Keratinocyte (primary cell): ENCODE measurements around the gene ANKRD1. TPM values are rescaled to one million over a fixed set of nuclear protein-coding genes. Genes with fewer than 3 reads are reported as not detected.

Experiments used
- DNase-seq: peaks from one replicate; pipeline ENCODE4 v3.0.0-alpha.2; 2011; ENCODE audit warnings: low read depth, missing footprints, low spot score
- FAIRE-seq: peaks from 2 replicates; lab custom pipeline; 2011; peaks lifted over from hg19 to GRCh38; lab: Jason Lieb, UNC
- H2AFZ ChIP-seq: 2 replicates; pipeline ENCODE4 v1.6.0; 2012; ENCODE audit warnings: low read length, control low read depth, inconsistent platforms; ENCODE audit not compliant: control insufficient read depth
- H3K27ac ChIP-seq: 2 replicates; pipeline ENCODE4 v1.5.1; 2011; ENCODE audit warnings: low read length; ENCODE audit not compliant: control insufficient read depth, insufficient read depth
- H3K27me3 ChIP-seq: 3 replicates; pipeline ENCODE4 v1.6.0; 2011; ENCODE audit warnings: low read length; ENCODE audit not compliant: control insufficient read depth, insufficient read depth; ENCODE audit errors: extremely low read depth
- H3K36me3 ChIP-seq, 2 experiments: 2 replicates in 1 of 2; 3 replicates in 1 of 2; pipeline ENCODE4 v1.5.1; 2011; ENCODE audit warnings: low read length in 2 of 2, mild to moderate bottlenecking in 1 of 2; ENCODE audit not compliant: control insufficient read depth in 2 of 2, insufficient read depth in 2 of 2; ENCODE audit errors: extremely low read depth in 1 of 2
- H3K4me1 ChIP-seq: 3 replicates; pipeline ENCODE4 v1.5.1; 2011; ENCODE audit warnings: low read length; ENCODE audit not compliant: control insufficient read depth, insufficient read depth; ENCODE audit errors: extremely low read depth
- H3K4me2 ChIP-seq: 3 replicates; pipeline ENCODE4 v1.6.0; 2011; ENCODE audit warnings: low read depth, low read length; ENCODE audit not compliant: control insufficient read depth, insufficient read depth; ENCODE audit errors: extremely low read depth
- H3K4me3 ChIP-seq, 3 experiments: fragments of 200-600 bp in 1 of 3; sonication (generic) in 1 of 3; 2 replicates in 2 of 3; 3 replicates in 1 of 3; pipeline ENCODE4 v1.5.1; 2011 to 2016; ENCODE audit warnings: low read length in 3 of 3, mild to moderate bottlenecking in 3 of 3, control low read depth in 2 of 3, inconsistent platforms in 1 of 3, low read depth in 1 of 3, mixed read lengths in 1 of 3, mixed run types in 1 of 3, moderate library complexity in 1 of 3; ENCODE audit not compliant: control insufficient read depth in 2 of 3, insufficient read depth in 2 of 3; ENCODE audit errors: extremely low read depth in 1 of 3
- H3K79me2 ChIP-seq: 2 replicates; pipeline ENCODE4 v1.6.0; 2012; ENCODE audit warnings: low read length; ENCODE audit not compliant: control insufficient read depth, insufficient read depth
- H3K9ac ChIP-seq: 3 replicates; pipeline ENCODE4 v1.6.0; 2011; ENCODE audit warnings: low read length; ENCODE audit not compliant: control insufficient read depth, insufficient read depth; ENCODE audit errors: extremely low read depth
- H3K9me1 ChIP-seq: 3 replicates; pipeline ENCODE4 v1.6.0; 2011; ENCODE audit warnings: low read length; ENCODE audit not compliant: control insufficient read depth, insufficient read depth; ENCODE audit errors: extremely low read depth
- H3K9me3 ChIP-seq: 2 replicates; pipeline ENCODE4 v1.5.1; 2012; ENCODE audit warnings: low read depth, low read length; ENCODE audit not compliant: control insufficient read depth
- H4K20me1 ChIP-seq: 3 replicates; pipeline ENCODE4 v1.6.0; 2011; ENCODE audit warnings: low read length; ENCODE audit not compliant: control insufficient read depth, insufficient read depth; ENCODE audit errors: extremely low read depth
- CTCF ChIP-seq, 3 experiments: IDR thresholded peaks in 1 of 3; conservative IDR thresholded peaks in 1 of 3; optimal IDR thresholded peaks in 1 of 3; 2 replicates in 2 of 3; 3 replicates in 1 of 3; pipeline versions ENCODE3 to v1.5.1; 2011; ENCODE audit warnings: low read length in 3 of 3, mild to moderate bottlenecking in 3 of 3, moderate library complexity in 2 of 3, control low read depth in 1 of 3, inconsistent platforms in 1 of 3; ENCODE audit not compliant: insufficient read depth in 2 of 3; ENCODE audit errors: extremely low read depth in 1 of 3
- EZH2 ChIP-seq: IDR thresholded peaks from one replicate; pipeline ENCODE4 v1.6.1; 2012; ENCODE audit warnings: inconsistent platforms, mild to moderate bottlenecking, low read length, moderate library complexity
- dilution Hi-C: fragments of 300-500 bp; cut with MboI; formaldehyde crosslinking; loops from one replicate; pipeline ENCODE4 v1.7.0; 2020; ENCODE audit warnings: low sequenced_read_pairs; ENCODE audit not compliant: extremely low pct_ligation_motif_present
- polyA plus RNA-seq, 5 experiments: library from polyadenylated mRNA; depleted of rRNA in 3 of 5; stranded (reverse) in 3 of 5; stranded (forward) in 1 of 5; unstranded in 1 of 5; fragments of >200 nt; gene quantifications; 1 replicate in 1 of 5; 2 replicates in 3 of 5; 3 replicates in 1 of 5; pipeline versions ENCODE4 v1.2.1 to v1.2.3, GENCODE V29; 2011 to 2012; ENCODE audit warnings: missing spikeins in 2 of 5, low read depth in 1 of 5, low replicate concordance in 1 of 5

The ANKRD1 gene
- polyA plus RNA-seq, 1 donor (not counting 4 experiments of a cell fraction or from before 2014, with no cell fraction given), result 0.07 TPM

- Histone ChIP-seq H3K9me3 (no peaks in the 10 kb centered on the region), H3K4me2 (no peak overlapping the region), H3K4me1 (no peaks in the 10 kb centered on the region), H3K79me2 (no peaks in the 10 kb centered on the region), H3K9ac (no peak overlapping the region), H3K36me3 (peaks cover 11 to 22% of the 10 kb centered on the region in 2 experiments), H3K27me3 (no peaks in the 10 kb centered on the region), H4K20me1 (no peaks in the 10 kb centered on the region), H2AFZ (no peak overlapping the region), H3K9me1 (no peaks in the 10 kb centered on the region), H3K4me3 (no peak overlapping the region), H3K27ac (no peak overlapping the region)
- FAIRE-seq (no peak), DNase-seq (no peak)
- TF ChIP-seq CTCF (optimal IDR thresholded peaks at IDR 0.05 in 1 of 3, IDR thresholded peaks at IDR 0.05 in 1 of 3, conservative IDR thresholded peaks at IDR 0.05 in 1 of 3; ENCODE audit: extremely low read depth in 1 of 3, insufficient read depth in 2 of 3, low read length in 3 of 3) (no peak), EZH2 (no peak)
- dilution Hi-C loops, result loop anchor here (25.0 kb wide), 1 partner anchor 369 kb away; no protein-coding TSS in a partner anchor
These were observed 27.7 kb downstream of the ANKRD1 start for GRCh38 chr10:90893190-90893589.

- no peak for FAIRE-seq
- DNase-seq, result no peak
- no peaks in the 10 kb centered on the region for H3K27me3 ChIP-seq
- no peaks in the 10 kb centered on the region for H4K20me1 ChIP-seq
- TF ChIP-seq EZH2 (no peak), CTCF (optimal IDR thresholded peaks at IDR 0.05 in 1 of 3, IDR thresholded peaks at IDR 0.05 in 1 of 3, conservative IDR thresholded peaks at IDR 0.05 in 1 of 3; ENCODE audit: extremely low read depth in 1 of 3, insufficient read depth in 2 of 3, low read length in 3 of 3) (no peak)
- no peak overlapping the region for H3K4me3 ChIP-seq
- H3K79me2 ChIP-seq, result no peaks in the 10 kb centered on the region
- no peak overlapping the region for H2AFZ ChIP-seq
- H3K9me3 ChIP-seq, result no peaks in the 10 kb centered on the region
- peaks cover 17 to 29% of the 10 kb centered on the region in 2 experiments for H3K36me3 ChIP-seq
- H3K4me2 ChIP-seq, result no peak overlapping the region
- H3K9me1 ChIP-seq, result no peaks in the 10 kb centered on the region
- no peaks in the 10 kb centered on the region for H3K4me1 ChIP-seq
- no peak overlapping the region for H3K27ac ChIP-seq
- dilution Hi-C loops, result loop anchor here (25.0 kb wide), 1 partner anchor 372 kb away; no protein-coding TSS in a partner anchor
- H3K9ac ChIP-seq, result no peak overlapping the region
These were observed 30.5 kb downstream of the ANKRD1 start for GRCh38 chr10:90890347-90890746.
